K562 (cell line): ENCODE results near the gene CCDC85B. TPM values are rescaled to one million over a fixed set of nuclear protein-coding genes. Genes with fewer than 3 reads are reported as not detected.
A peak's percentile ranks its signal among the peaks of the same experiment; 100 is the strongest.

Experiments used
- CBFA2T2 ChIP-seq: fragments of 450-650 bp; conservative IDR thresholded peaks from 2 replicates; pipeline ENCODE4 v1.6.1; 2017; ENCODE audit warnings: mild to moderate bottlenecking
- CEBPG ChIP-seq, 3 experiments: fragments of 200-800 bp in 1 of 3; sonication (Bioruptor generic) in 1 of 3; sonication (generic) in 1 of 3; formaldehyde crosslinking in 1 of 3; IDR thresholded peaks in 2 of 3; conservative IDR thresholded peaks in 1 of 3; 2 replicates each; pipeline versions ENCODE4 v1.6.1 to v1.8.0; 2016 to 2022; ENCODE audit warnings: missing compliant biosample characterization in 2 of 3, missing genetic modification characterization in 2 of 3, mild to moderate bottlenecking in 1 of 3, missing genetic modification reagents in 1 of 3
- FOXA3 ChIP-seq, 2 experiments: fragments of 450-650 bp in 1 of 2; sonication (generic) in 1 of 2; formaldehyde crosslinking; IDR thresholded peaks in 1 of 2; conservative IDR thresholded peaks in 1 of 2; 2 replicates each; pipeline versions ENCODE4 v1.4.0 to v1.8.0; 2020 to 2022; ENCODE audit warnings: mild to moderate bottlenecking in 2 of 2, missing genetic modification reagents in 1 of 2
- GABPB2 ChIP-seq: fragments of 250-450 bp; sonication (Bioruptor Pico); conservative IDR thresholded peaks from 2 replicates; pipeline ENCODE4 v1.5.1; 2021; ENCODE audit warnings: mild to moderate bottlenecking
- HDAC1 ChIP-seq, 2 experiments: fragments of 450-650 bp; IDR thresholded peaks; 2 replicates each; pipeline ENCODE4 v1.6.1; 2016 to 2017; ENCODE audit warnings: inconsistent platforms in 1 of 2, mild to moderate bottlenecking in 1 of 2, moderate library complexity in 1 of 2
- HMG20B ChIP-seq: fragments of 250-450 bp; sonication (Bioruptor Pico); IDR thresholded peaks from 2 replicates; pipeline ENCODE4 v1.5.0; 2021; ENCODE audit warnings: mild to moderate bottlenecking
- LARP7 ChIP-seq: fragments of 450-650 bp; IDR thresholded peaks from 2 replicates; pipeline ENCODE4 v1.6.1; 2016
- MAFK ChIP-seq: IDR thresholded peaks from 2 replicates; pipeline ENCODE4 v1.6.1; 2011; ENCODE audit warnings: low read length, improper control_type of control experiment
- MECOM ChIP-seq: fragments of 250-450 bp; sonication (Bioruptor Pico); IDR thresholded peaks from 2 replicates; pipeline ENCODE4 v1.8.0; 2022; ENCODE audit warnings: inconsistent platforms
- NFIX ChIP-seq: fragments of 250-450 bp; sonication (Bioruptor Pico); IDR thresholded peaks from 2 replicates; pipeline ENCODE4 v1.4.0; 2020; ENCODE audit warnings: low read depth, mild to moderate bottlenecking, moderate library complexity
- PHF21A ChIP-seq: fragments of 450-650 bp; IDR thresholded peaks from 2 replicates; pipeline ENCODE4 v1.6.1; 2017; ENCODE audit warnings: low read depth, borderline replicate concordance
- PTBP1 ChIP-seq: fragments of 200-400 bp; formaldehyde crosslinking; IDR thresholded peaks from 2 replicates; pipeline ENCODE4 v1.6.1; 2017; ENCODE audit warnings: low read depth, low read length
- RAD51 ChIP-seq: fragments of 450-650 bp; IDR thresholded peaks from 2 replicates; pipeline ENCODE4 v1.7.1; 2016; ENCODE audit warnings: low read depth, mild to moderate bottlenecking, borderline replicate concordance
- SAFB ChIP-seq: fragments of 200-400 bp; formaldehyde crosslinking; IDR thresholded peaks from 2 replicates; pipeline ENCODE4 v1.6.1; 2017; ENCODE audit warnings: low read depth, low read length, borderline replicate concordance
- TBL1XR1 ChIP-seq, 2 experiments: IDR thresholded peaks; 2 replicates each; pipeline ENCODE4 v1.6.1; 2012; ENCODE audit warnings: improper control_type of control experiment in 2 of 2, low read length in 2 of 2, mild to moderate bottlenecking in 1 of 2
- TEAD1 ChIP-seq, 2 experiments: fragments of 450-650 bp in 1 of 2; sonication (generic) in 1 of 2; formaldehyde crosslinking; IDR thresholded peaks; 2 replicates each; pipeline versions ENCODE4 v1.4.0 to v1.8.0; 2020 to 2022; ENCODE audit warnings: mild to moderate bottlenecking in 2 of 2, missing genetic modification reagents in 1 of 2
- ZNF217 ChIP-seq: sonication (generic); formaldehyde crosslinking; IDR thresholded peaks from 2 replicates; pipeline ENCODE4 v1.8.0; 2022; ENCODE audit warnings: mild to moderate bottlenecking, missing genetic modification reagents
- ZNF586 ChIP-seq: fragments of 450-650 bp; formaldehyde crosslinking; conservative IDR thresholded peaks from 2 replicates; pipeline ENCODE4 v1.4.0; 2020; ENCODE audit warnings: mild to moderate bottlenecking, moderate library complexity
- ZNF77 ChIP-seq: fragments of 250-450 bp; sonication (Bioruptor Pico); IDR thresholded peaks from 2 replicates; pipeline ENCODE4 v1.5.0; 2020
- polyA plus RNA-seq, 8 experiments: library from polyadenylated mRNA; depleted of rRNA in 4 of 8; stranded (reverse) in 5 of 8; unstranded in 3 of 8; fragments of >200 nt; fragmentation: Nextera tagmentation in 2 of 8; fragmentation: Illumina TruSeq in 1 of 8; extraction: Ambion mirVana in 2 of 8; extraction: Trizol in 1 of 8; gene quantifications; 2 replicates each; pipeline versions ENCODE4 v1.2.1 to v1.2.3, GENCODE V29; 2011 to 2014; ENCODE audit warnings: inconsistent platforms in 1 of 8, missing spikeins in 1 of 8
- total RNA-seq, 7 experiments: library from RNA; depleted of rRNA in 6 of 7; stranded (reverse); fragments of >200 nt in 6 of 7; fragmentation: Illumina TruSeq in 2 of 7; extraction: Trizol in 2 of 7; gene quantifications; 2 replicates each; pipeline versions ENCODE4 v1.2.1 to v1.2.3, GENCODE V29; 2011 to 2021; ENCODE audit warnings: low replicate concordance in 1 of 7
- TF ChIP-seq, protein P1 (sequence below): fragments of 450-650 bp; IDR thresholded peaks from 2 replicates; pipeline ENCODE4 v1.6.1; 2017; ENCODE audit warnings: antibody characterized with exemption, mild to moderate bottlenecking
- TF ChIP-seq, protein P2 (sequence below): fragments of 450-650 bp; formaldehyde crosslinking; conservative IDR thresholded peaks from 2 replicates; pipeline ENCODE4 v1.4.0; 2022; ENCODE audit warnings: mild to moderate bottlenecking, missing genetic modification characterization
- TF ChIP-seq, protein P3 (sequence below): fragments of 450-650 bp; IDR thresholded peaks from 2 replicates; pipeline ENCODE4 v1.6.1; 2016; ENCODE audit warnings: borderline replicate concordance

The CCDC85B gene
- total and polyA plus RNA-seq, 9 of the 15 experiments (the other 6 are each of a cell fraction or from before 2014, with no cell fraction given) = 0.14 to 138 (median 6.2) TPM

DNA sequence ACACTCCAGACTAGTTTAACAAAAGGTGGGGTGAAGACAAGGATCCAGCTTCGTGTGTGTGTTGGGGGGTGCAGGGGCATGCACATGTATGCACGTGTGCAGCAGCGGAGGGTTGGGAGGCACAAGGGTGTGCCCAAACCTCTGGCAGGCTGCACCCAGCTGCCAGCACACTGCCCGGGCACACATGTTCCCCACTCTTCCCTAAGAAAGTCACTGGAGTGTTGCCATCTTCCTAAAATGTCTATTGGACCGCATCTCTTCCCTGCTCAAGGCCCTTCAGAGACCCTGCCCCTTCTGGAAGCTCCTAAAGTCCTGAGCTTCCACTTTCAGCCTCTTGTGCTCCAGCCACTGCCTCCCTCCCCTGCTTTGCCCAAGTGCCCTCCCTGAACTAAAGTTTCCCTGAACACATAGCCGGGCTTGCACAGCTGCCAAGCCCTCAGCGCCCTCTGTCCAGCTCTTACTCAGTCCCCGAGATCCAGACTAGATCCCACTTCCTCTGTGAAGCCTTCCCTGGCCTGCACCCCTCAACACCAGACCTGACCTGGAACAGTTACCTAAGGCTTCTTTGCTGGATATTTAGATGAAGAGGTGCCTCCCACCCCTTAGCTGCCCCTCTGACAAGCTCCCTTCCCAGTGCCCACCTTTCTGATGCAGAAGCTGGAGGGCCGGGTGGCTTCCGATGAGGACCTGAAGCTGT is 38.5 kb upstream of the CCDC85B start (continued):
- peak in 1 of 2 experiments; percentile 62; a peak in 1 of 4 replicates for TF ChIP-seq TEAD1 (CRISPR knock-in tag; IDR thresholded peaks at IDR 0.05)
- TF ChIP-seq CBFA2T2 = no peak
- TF ChIP-seq ZNF586 (CRISPR knock-in tag) = no peak
- no peak for TF ChIP-seq GABPB2 (CRISPR knock-in tag)
- TF ChIP-seq SAFB = no peak
- TF ChIP-seq MECOM = no peak
- TF ChIP-seq HDAC1 (IDR thresholded peaks at IDR 0.05) = no peak
- TF ChIP-seq LARP7 = no peak
- no peak for TF ChIP-seq RAD51
- TF ChIP-seq, protein P1, sequence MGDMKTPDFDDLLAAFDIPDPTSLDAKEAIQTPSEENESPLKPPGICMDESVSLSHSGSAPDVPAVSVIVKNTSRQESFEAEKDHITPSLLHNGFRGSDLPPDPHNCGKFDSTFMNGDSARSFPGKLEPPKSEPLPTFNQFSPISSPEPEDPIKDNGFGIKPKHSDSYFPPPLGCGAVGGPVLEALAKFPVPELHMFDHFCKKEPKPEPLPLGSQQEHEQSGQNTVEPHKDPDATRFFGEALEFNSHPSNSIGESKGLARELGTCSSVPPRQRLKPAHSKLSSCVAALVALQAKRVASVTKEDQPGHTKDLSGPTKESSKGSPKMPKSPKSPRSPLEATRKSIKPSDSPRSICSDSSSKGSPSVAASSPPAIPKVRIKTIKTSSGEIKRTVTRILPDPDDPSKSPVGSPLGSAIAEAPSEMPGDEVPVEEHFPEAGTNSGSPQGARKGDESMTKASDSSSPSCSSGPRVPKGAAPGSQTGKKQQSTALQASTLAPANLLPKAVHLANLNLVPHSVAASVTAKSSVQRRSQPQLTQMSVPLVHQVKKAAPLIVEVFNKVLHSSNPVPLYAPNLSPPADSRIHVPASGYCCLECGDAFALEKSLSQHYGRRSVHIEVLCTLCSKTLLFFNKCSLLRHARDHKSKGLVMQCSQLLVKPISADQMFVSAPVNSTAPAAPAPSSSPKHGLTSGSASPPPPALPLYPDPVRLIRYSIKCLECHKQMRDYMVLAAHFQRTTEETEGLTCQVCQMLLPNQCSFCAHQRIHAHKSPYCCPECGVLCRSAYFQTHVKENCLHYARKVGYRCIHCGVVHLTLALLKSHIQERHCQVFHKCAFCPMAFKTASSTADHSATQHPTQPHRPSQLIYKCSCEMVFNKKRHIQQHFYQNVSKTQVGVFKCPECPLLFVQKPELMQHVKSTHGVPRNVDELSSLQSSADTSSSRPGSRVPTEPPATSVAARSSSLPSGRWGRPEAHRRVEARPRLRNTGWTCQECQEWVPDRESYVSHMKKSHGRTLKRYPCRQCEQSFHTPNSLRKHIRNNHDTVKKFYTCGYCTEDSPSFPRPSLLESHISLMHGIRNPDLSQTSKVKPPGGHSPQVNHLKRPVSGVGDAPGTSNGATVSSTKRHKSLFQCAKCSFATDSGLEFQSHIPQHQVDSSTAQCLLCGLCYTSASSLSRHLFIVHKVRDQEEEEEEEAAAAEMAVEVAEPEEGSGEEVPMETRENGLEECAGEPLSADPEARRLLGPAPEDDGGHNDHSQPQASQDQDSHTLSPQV = no peak
- TF ChIP-seq ZNF77 (CRISPR knock-in tag) = no peak
- TF ChIP-seq PTBP1 = no peak
- no peak for TF ChIP-seq TBL1XR1 (IDR thresholded peaks at IDR 0.05; ENCODE audit: low read length in 2 of 2)
- TF ChIP-seq CEBPG (CRISPR knock-in tag; IDR thresholded peaks at IDR 0.05) = no peak
- no peak for TF ChIP-seq CEBPG (tag; conservative IDR thresholded peaks at IDR 0.05 in 1 of 2, IDR thresholded peaks at IDR 0.05 in 1 of 2)
- TF ChIP-seq FOXA3 (CRISPR knock-in tag; conservative IDR thresholded peaks at IDR 0.05 in 1 of 2, IDR thresholded peaks at IDR 0.05 in 1 of 2) = no peak
- no peak for TF ChIP-seq MAFK
- TF ChIP-seq NFIX = no peak
- TF ChIP-seq PHF21A = no peak
- TF ChIP-seq, protein P2, sequence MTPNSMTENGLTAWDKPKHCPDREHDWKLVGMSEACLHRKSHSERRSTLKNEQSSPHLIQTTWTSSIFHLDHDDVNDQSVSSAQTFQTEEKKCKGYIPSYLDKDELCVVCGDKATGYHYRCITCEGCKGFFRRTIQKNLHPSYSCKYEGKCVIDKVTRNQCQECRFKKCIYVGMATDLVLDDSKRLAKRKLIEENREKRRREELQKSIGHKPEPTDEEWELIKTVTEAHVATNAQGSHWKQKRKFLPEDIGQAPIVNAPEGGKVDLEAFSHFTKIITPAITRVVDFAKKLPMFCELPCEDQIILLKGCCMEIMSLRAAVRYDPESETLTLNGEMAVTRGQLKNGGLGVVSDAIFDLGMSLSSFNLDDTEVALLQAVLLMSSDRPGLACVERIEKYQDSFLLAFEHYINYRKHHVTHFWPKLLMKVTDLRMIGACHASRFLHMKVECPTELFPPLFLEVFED = peak; percentile 95
- no peak for TF ChIP-seq HMG20B (CRISPR knock-in tag)
- TF ChIP-seq, protein P3, sequence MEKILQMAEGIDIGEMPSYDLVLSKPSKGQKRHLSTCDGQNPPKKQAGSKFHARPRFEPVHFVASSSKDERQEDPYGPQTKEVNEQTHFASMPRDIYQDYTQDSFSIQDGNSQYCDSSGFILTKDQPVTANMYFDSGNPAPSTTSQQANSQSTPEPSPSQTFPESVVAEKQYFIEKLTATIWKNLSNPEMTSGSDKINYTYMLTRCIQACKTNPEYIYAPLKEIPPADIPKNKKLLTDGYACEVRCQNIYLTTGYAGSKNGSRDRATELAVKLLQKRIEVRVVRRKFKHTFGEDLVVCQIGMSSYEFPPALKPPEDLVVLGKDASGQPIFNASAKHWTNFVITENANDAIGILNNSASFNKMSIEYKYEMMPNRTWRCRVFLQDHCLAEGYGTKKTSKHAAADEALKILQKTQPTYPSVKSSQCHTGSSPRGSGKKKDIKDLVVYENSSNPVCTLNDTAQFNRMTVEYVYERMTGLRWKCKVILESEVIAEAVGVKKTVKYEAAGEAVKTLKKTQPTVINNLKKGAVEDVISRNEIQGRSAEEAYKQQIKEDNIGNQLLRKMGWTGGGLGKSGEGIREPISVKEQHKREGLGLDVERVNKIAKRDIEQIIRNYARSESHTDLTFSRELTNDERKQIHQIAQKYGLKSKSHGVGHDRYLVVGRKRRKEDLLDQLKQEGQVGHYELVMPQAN = no peak
- TF ChIP-seq ZNF217 = no peak
